B cell (primary cell): Measurements from ENCODE around the gene DOCK4.

Experiments
- CTCF ChIP-seq: fragments of 200-600 bp; IDR thresholded peaks from one replicate; pipeline ENCODE4 v1.8.0; 2022; ENCODE audit warnings: antibody characterized with exemption, mild to moderate bottlenecking
- EZH2 ChIP-seq: IDR thresholded peaks from 2 replicates; pipeline ENCODE4 v1.6.1; 2012; ENCODE audit warnings: borderline replicate concordance, low read depth, mild to moderate bottlenecking, moderate library complexity, low read length; ENCODE audit not compliant: insufficient read depth, poor library complexity, severe bottlenecking

GRCh38 chr7:111869280-111869679 lies 336.9 kb downstream of the DOCK4 start:
- TF ChIP-seq CTCF = no peak
- no peak for TF ChIP-seq EZH2
